Activated naive CD8-positive, alpha-beta T cell (primary cell): ENCODE results near the gene EXOC4.

Source experiments
- H3K27ac Mint-ChIP-seq: one replicate; pipeline ENCODE4 v1.8.0; 2021; ENCODE audit warnings: mixed read lengths
- H3K27me3 Mint-ChIP-seq: one replicate; pipeline ENCODE4 v1.8.0; 2021; ENCODE audit warnings: mixed read lengths
- H3K36me3 Mint-ChIP-seq: one replicate; pipeline ENCODE4 v1.8.0; 2021; ENCODE audit warnings: mixed read lengths
- H3K4me1 Mint-ChIP-seq: one replicate; pipeline ENCODE4 v1.8.0; 2021; ENCODE audit warnings: low read depth, mixed read lengths
- H3K4me3 Mint-ChIP-seq: one replicate; pipeline ENCODE4 v1.8.0; 2021; ENCODE audit warnings: mild to moderate bottlenecking, mixed read lengths
- H3K9me3 Mint-ChIP-seq: one replicate; pipeline ENCODE4 v1.8.0; 2021; ENCODE audit warnings: low read depth, mixed read lengths

The EXOC4 gene

GRCh38 chr7:134037991-134038390 lies 785.1 kb downstream of the EXOC4 start:
- Mint-ChIP-seq H3K27ac (no peak overlapping the region), H3K4me3 (no peak overlapping the region), H3K9me3 (no peaks in the 10 kb centered on the region), H3K4me1 (no peaks in the 10 kb centered on the region), H3K27me3 (no peaks in the 10 kb centered on the region), H3K36me3 (peaks cover 27% of the 10 kb centered on the region)

GRCh38 chr7:134040988-134041387 lies 788.1 kb downstream of the EXOC4 start:
- H3K9me3 Mint-ChIP-seq: no peaks in the 10 kb centered on the region
- no peak overlapping the region for H3K27ac Mint-ChIP-seq
- H3K4me3 Mint-ChIP-seq: no peak overlapping the region
- peaks cover 29% of the 10 kb centered on the region for H3K36me3 Mint-ChIP-seq
- H3K27me3 Mint-ChIP-seq: no peaks in the 10 kb centered on the region
- H3K4me1 Mint-ChIP-seq: no peaks in the 10 kb centered on the region

GRCh38 chr7:134041477-134041876 lies 788.6 kb downstream of the EXOC4 start:
- peaks cover 29% of the 10 kb centered on the region for H3K36me3 Mint-ChIP-seq
- no peaks in the 10 kb centered on the region for H3K4me1 Mint-ChIP-seq
- H3K27ac Mint-ChIP-seq: no peak overlapping the region
- no peak overlapping the region for H3K4me3 Mint-ChIP-seq
- no peaks in the 10 kb centered on the region for H3K27me3 Mint-ChIP-seq
- H3K9me3 Mint-ChIP-seq: no peaks in the 10 kb centered on the region

GRCh38 chr7:134042307-134042706 lies 789.4 kb downstream of the EXOC4 start:
- peaks cover 27% of the 10 kb centered on the region for H3K36me3 Mint-ChIP-seq
- no peaks in the 10 kb centered on the region for H3K27me3 Mint-ChIP-seq
- no peaks in the 10 kb centered on the region for H3K4me1 Mint-ChIP-seq
- no peak overlapping the region for H3K4me3 Mint-ChIP-seq
- H3K27ac Mint-ChIP-seq: no peak overlapping the region
- H3K9me3 Mint-ChIP-seq: no peaks in the 10 kb centered on the region

- Mint-ChIP-seq H3K27me3 (no peaks in the 10 kb centered on the region), H3K4me1 (no peaks in the 10 kb centered on the region), H3K27ac (no peak overlapping the region), H3K9me3 (no peaks in the 10 kb centered on the region), H3K4me3 (no peak overlapping the region), H3K36me3 (peaks cover 33% of the 10 kb centered on the region)
These were observed 791.8 kb downstream of the EXOC4 start for GRCh38 chr7:134044682-134045081.

GRCh38 chr7:134045716-134046115 lies 792.8 kb downstream of the EXOC4 start:
- Mint-ChIP-seq H3K4me3 (no peak overlapping the region), H3K36me3 (peaks cover 27% of the 10 kb centered on the region), H3K27me3 (no peaks in the 10 kb centered on the region), H3K4me1 (no peaks in the 10 kb centered on the region), H3K9me3 (no peaks in the 10 kb centered on the region), H3K27ac (no peak overlapping the region)

- Mint-ChIP-seq H3K9me3 (no peaks in the 10 kb centered on the region), H3K4me1 (no peaks in the 10 kb centered on the region), H3K36me3 (peaks cover 29% of the 10 kb centered on the region), H3K27me3 (no peaks in the 10 kb centered on the region), H3K27ac (no peak overlapping the region), H3K4me3 (no peak overlapping the region)
These were observed 793.8 kb downstream of the EXOC4 start for GRCh38 chr7:134046594-134047128.

- Mint-ChIP-seq H3K36me3 (peaks cover 32% of the 10 kb centered on the region), H3K4me1 (no peaks in the 10 kb centered on the region), H3K27me3 (no peaks in the 10 kb centered on the region), H3K4me3 (no peak overlapping the region), H3K9me3 (no peaks in the 10 kb centered on the region), H3K27ac (no peak overlapping the region)
These were observed 794.8 kb downstream of the EXOC4 start for GRCh38 chr7:134047675-134048074.

- Mint-ChIP-seq H3K27ac (no peak overlapping the region), H3K9me3 (no peaks in the 10 kb centered on the region), H3K27me3 (no peaks in the 10 kb centered on the region), H3K36me3 (peaks cover 34% of the 10 kb centered on the region), H3K4me1 (no peaks in the 10 kb centered on the region), H3K4me3 (no peak overlapping the region)
These were observed 795.3 kb downstream of the EXOC4 start for GRCh38 chr7:134048166-134048565.

- peaks cover 22% of the 10 kb centered on the region for H3K36me3 Mint-ChIP-seq
- no peak overlapping the region for H3K27ac Mint-ChIP-seq
- H3K27me3 Mint-ChIP-seq: no peaks in the 10 kb centered on the region
- H3K9me3 Mint-ChIP-seq: no peaks in the 10 kb centered on the region
- H3K4me3 Mint-ChIP-seq: no peak overlapping the region
- no peaks in the 10 kb centered on the region for H3K4me1 Mint-ChIP-seq
These were observed 798.1 kb downstream of the EXOC4 start for GRCh38 chr7:134051020-134051419.

GRCh38 chr7:134056816-134057215 lies 803.9 kb downstream of the EXOC4 start:
- H3K4me3 Mint-ChIP-seq: no peak overlapping the region
- no peak overlapping the region for H3K27ac Mint-ChIP-seq
- no peaks in the 10 kb centered on the region for H3K27me3 Mint-ChIP-seq
- no peaks in the 10 kb centered on the region for H3K9me3 Mint-ChIP-seq
- H3K4me1 Mint-ChIP-seq: no peaks in the 10 kb centered on the region
- H3K36me3 Mint-ChIP-seq: peaks cover 14% of the 10 kb centered on the region

- no peaks in the 10 kb centered on the region for H3K4me1 Mint-ChIP-seq
- H3K27ac Mint-ChIP-seq: no peak overlapping the region
- no peaks in the 10 kb centered on the region for H3K9me3 Mint-ChIP-seq
- H3K4me3 Mint-ChIP-seq: no peak overlapping the region
- no peaks in the 10 kb centered on the region for H3K27me3 Mint-ChIP-seq
- peaks cover 19% of the 10 kb centered on the region for H3K36me3 Mint-ChIP-seq
These were observed 805.6 kb downstream of the EXOC4 start for GRCh38 chr7:134058521-134058920.

- no peak overlapping the region for H3K27ac Mint-ChIP-seq
- no peaks in the 10 kb centered on the region for H3K9me3 Mint-ChIP-seq
- peaks cover 22% of the 10 kb centered on the region for H3K36me3 Mint-ChIP-seq
These were observed 806.1 kb downstream of the EXOC4 start for GRCh38 chr7:134058980-134059379.

GRCh38 chr7:134059921-134060320 lies 807.0 kb downstream of the EXOC4 start:
- H3K4me1 Mint-ChIP-seq: no peaks in the 10 kb centered on the region
- H3K27me3 Mint-ChIP-seq: no peaks in the 10 kb centered on the region
- no peak overlapping the region for H3K4me3 Mint-ChIP-seq
- H3K27ac Mint-ChIP-seq: no peak overlapping the region
- peaks cover 24% of the 10 kb centered on the region for H3K36me3 Mint-ChIP-seq
- H3K9me3 Mint-ChIP-seq: no peaks in the 10 kb centered on the region

More at GRCh38 chr7:134058980-134059379, 806.1 kb downstream of the EXOC4 start:
- Mint-ChIP-seq H3K4me3 (no peak overlapping the region), H3K4me1 (no peaks in the 10 kb centered on the region), H3K27me3 (no peaks in the 10 kb centered on the region)

GRCh38 chr7:134060874-134061273 lies 808.0 kb downstream of the EXOC4 start:
- H3K36me3 Mint-ChIP-seq: peaks cover 29% of the 10 kb centered on the region
- no peak overlapping the region for H3K27ac Mint-ChIP-seq
- H3K9me3 Mint-ChIP-seq: no peaks in the 10 kb centered on the region
- no peak overlapping the region for H3K4me3 Mint-ChIP-seq
- H3K4me1 Mint-ChIP-seq: no peaks in the 10 kb centered on the region
- no peaks in the 10 kb centered on the region for H3K27me3 Mint-ChIP-seq

GRCh38 chr7:134062460-134062859 lies 809.6 kb downstream of the EXOC4 start:
- H3K36me3 Mint-ChIP-seq: peaks cover 29% of the 10 kb centered on the region
- no peak overlapping the region for H3K27ac Mint-ChIP-seq
- no peaks in the 10 kb centered on the region for H3K9me3 Mint-ChIP-seq
- no peaks in the 10 kb centered on the region for H3K4me1 Mint-ChIP-seq
- no peak overlapping the region for H3K4me3 Mint-ChIP-seq
- H3K27me3 Mint-ChIP-seq: no peaks in the 10 kb centered on the region
